Measurements from ENCODE around the gene ZNF276. TPM values are rescaled to one million over a fixed set of nuclear protein-coding genes. Genes with fewer than 3 reads are reported as not detected.
"Not testable (repeated sequence)": the region's sequence is repeated elsewhere in the genome, so short reads cannot be mapped to it uniquely, and the experiment has no call there.

Gene ZNF276
- total RNA-seq = 100 to 1,000 TPM in 2 of 4 donors, 10 to 100 TPM in 2; 43.4 to 265 (median 145) TPM

- intact Hi-C loops (cut with DNase I; ENCODE audit: low total_unique reads) = no loop called here
Measured at GRCh38 chr16:89720813-89721545, at the start of gene ZNF276, which contains the start of gene VPS9D1. ZNF276 (plus strand) TSS chr16:89721537; CDS start chr16:89721641, 104 bp downstream. VPS9D1 (minus strand) TSS chr16:89720898; CDS start chr16:89720861, 37 bp downstream.

GRCh38 chr16:89671565-89671964 is 49.8 kb upstream of the ZNF276 start:
- DNase-seq; in situ Hi-C loops (cut with MboI; ENCODE audit: low pct_ligation_motif_present in 1 of 4, low pct_unique_long_range_greater_than_20kb in 1 of 4, low sequenced_read_pairs in 3 of 4); intact Hi-C loops (cut with DNase I; ENCODE audit: low total_unique reads); H3K36me3 ChIP-seq; H3K9me3 ChIP-seq; H3K27me3 ChIP-seq; H3K27ac ChIP-seq; H3K4me3 ChIP-seq; H3K4me1 ChIP-seq: not testable (repeated sequence)
- 90 to 91% methylated on average over 2 to 4 of the region's 4 CpGs for WGBS, 2 donors (ENCODE audit: low coverage in 1 of 2)

More at GRCh38 chr16:89720813-89721545, at the start of gene ZNF276, which contains the start of gene VPS9D1:
- Histone ChIP-seq H3K4me1 (peaks cover 13 to 47% (median 31%) of the 10 kb centered on the region in 4 donors), H3K36me3 (peaks cover 0 to 9% (median 0%) of the 10 kb centered on the region in 4 donors), H3K9me3 (no peaks in the 10 kb centered on the region), H3K27ac (peak within 1 kb of the TSS; percentile 98 to 100 (median 99)), H3K4me3 (peak within 1 kb of the TSS; percentile 71 to 97 (median 91)), H3K27me3 (no peaks in the 10 kb centered on the region)
- 1% methylated on average over 30 of the region's 103 CpGs; no CpG with 5 or more reads in 1 of the 2 donors for WGBS, 2 donors (ENCODE audit: low coverage in 1 of 2)
- in situ Hi-C loops (cut with MboI; ENCODE audit: low pct_ligation_motif_present in 1 of 4, low pct_unique_long_range_greater_than_20kb in 1 of 4, low sequenced_read_pairs in 3 of 4) = no loop called here
- TF ChIP-seq CTCF (IDR thresholded peaks at IDR 0.05) = peak in 1 of 5 experiments; percentile 11
- TF ChIP-seq EP300 (IDR thresholded peaks at IDR 0.05; ENCODE audit: low read depth) = no peak
- peak; percentile 34 for TF ChIP-seq POLR2A (IDR thresholded peaks at IDR 0.05)
- TF ChIP-seq POLR2AphosphoS5 (IDR thresholded peaks at IDR 0.05) = peak in 2 of 3 donors; percentile 59 to 75
- peak; percentile 88 for DNase-seq

- no peaks in the 10 kb centered on the region for H3K9me3 ChIP-seq
- no peaks in the 10 kb centered on the region for H3K27me3 ChIP-seq
- TF ChIP-seq POLR2A (IDR thresholded peaks at IDR 0.05) = no peak
- no peak for TF ChIP-seq POLR2AphosphoS5 (IDR thresholded peaks at IDR 0.05)
- no peak for TF ChIP-seq EP300 (IDR thresholded peaks at IDR 0.05; ENCODE audit: low read depth)
- H3K4me1 ChIP-seq = no peaks in the 10 kb centered on the region
- WGBS, 2 donors (ENCODE audit: low coverage in 1 of 2) = 83 to 90% methylated on average over 12 to 16 of the region's 16 CpGs
- no peak overlapping the region for H3K4me3 ChIP-seq
- intact Hi-C loops (cut with DNase I; ENCODE audit: low total_unique reads) (no loop called here), in situ Hi-C loops (cut with MboI; ENCODE audit: low pct_ligation_motif_present in 1 of 4, low pct_unique_long_range_greater_than_20kb in 1 of 4, low sequenced_read_pairs in 3 of 4) (no loop called here)
- H3K36me3 ChIP-seq = no peaks in the 10 kb centered on the region
- H3K27ac ChIP-seq = no peak overlapping the region
- no peak for DNase-seq
Measured at GRCh38 chr16:89672177-89672941, 49.0 kb upstream of the ZNF276 start.

GRCh38 chr16:89678258-89678657 is 43.1 kb upstream of the ZNF276 start:
- in situ Hi-C loops (cut with MboI; ENCODE audit: low pct_ligation_motif_present in 1 of 4, low pct_unique_long_range_greater_than_20kb in 1 of 4, low sequenced_read_pairs in 3 of 4) = no loop called here
- no peak for TF ChIP-seq POLR2A (IDR thresholded peaks at IDR 0.05)
- TF ChIP-seq EP300 (IDR thresholded peaks at IDR 0.05; ENCODE audit: low read depth) = no peak
- no peak for TF ChIP-seq CTCF (IDR thresholded peaks at IDR 0.05)
- no peak for TF ChIP-seq POLR2AphosphoS5 (IDR thresholded peaks at IDR 0.05)
- H3K4me3 ChIP-seq = no peak overlapping the region
- peaks cover 0 to 4% of the 10 kb centered on the region in 2 donors for H3K9me3 ChIP-seq
- H3K4me1 ChIP-seq = no peaks in the 10 kb centered on the region
- intact Hi-C loops (cut with DNase I; ENCODE audit: low total_unique reads) = no loop called here
- WGBS, 2 donors (ENCODE audit: low coverage in 1 of 2) = 95 to 96% methylated on average over 2 of the region's 2 CpGs
- no peak overlapping the region for H3K27ac ChIP-seq
- H3K27me3 ChIP-seq = no peaks in the 10 kb centered on the region
- no peaks in the 10 kb centered on the region for H3K36me3 ChIP-seq
- DNase-seq = no peak

- in situ Hi-C loops (cut with MboI; ENCODE audit: low pct_ligation_motif_present in 1 of 4, low pct_unique_long_range_greater_than_20kb in 1 of 4, low sequenced_read_pairs in 3 of 4) = no loop called here
- H3K9me3 ChIP-seq = no peaks in the 10 kb centered on the region
- H3K4me3 ChIP-seq = no peak overlapping the region
- H3K4me1 ChIP-seq = peaks cover 6 to 26% (median 15%) of the 10 kb centered on the region in 4 donors
- intact Hi-C loops (cut with DNase I; ENCODE audit: low total_unique reads) = no loop called here
- no peaks in the 10 kb centered on the region for H3K27me3 ChIP-seq
- H3K36me3 ChIP-seq = peaks cover 0 to 5% (median 0%) of the 10 kb centered on the region in 4 donors
- no peak for DNase-seq
- 100% methylated on average over 1 of the region's 1 CpG; no CpG with 5 or more reads in 1 of the 2 donors for WGBS, 2 donors (ENCODE audit: low coverage in 1 of 2)
- TF ChIP-seq POLR2A (IDR thresholded peaks at IDR 0.05) (no peak), CTCF (IDR thresholded peaks at IDR 0.05) (no peak), EP300 (IDR thresholded peaks at IDR 0.05; ENCODE audit: low read depth) (no peak), POLR2AphosphoS5 (IDR thresholded peaks at IDR 0.05) (no peak)
- H3K27ac ChIP-seq = peak overlapping the region in 1 of 4 donors; percentile 97
Measured at GRCh38 chr16:89685916-89686315, 35.4 kb upstream of the ZNF276 start.
